Skin epidermis (tissue), 12 donors: ENCODE measurements around the gene CHCHD3.
"Not testable (repeated sequence)": the region's sequence is repeated elsewhere in the genome, so short reads cannot be mapped to it uniquely, and the experiment has no call there.

Experiments used
- H3K27ac ChIP-seq, 21 experiments: fragments of 200-600 bp; sonication (generic) in 11 of 21; one replicate each; pipeline ENCODE4 v1.5.0; 2020; ENCODE audit warnings: mild to moderate bottlenecking in 3 of 21, inconsistent platforms in 2 of 21, moderate library complexity in 2 of 21
- H3K4me3 ChIP-seq, 7 experiments: fragments of 200-600 bp; sonication (generic) in 2 of 7; one replicate each; pipeline ENCODE4 v1.5.0; 2020; ENCODE audit warnings: inconsistent platforms in 2 of 7, mild to moderate bottlenecking in 2 of 7, moderate library complexity in 1 of 7

Gene CHCHD3

GRCh38 chr7:133051066-133051465 lies 30.8 kb downstream of the CHCHD3 start:
- no peak overlapping the region for H3K4me3 ChIP-seq
- no peak overlapping the region for H3K27ac ChIP-seq

GRCh38 chr7:133050200-133050995 lies 31.5 kb downstream of the CHCHD3 start:
- H3K27ac ChIP-seq: no peak overlapping the region
- no peak overlapping the region for H3K4me3 ChIP-seq

- H3K4me3 ChIP-seq: no peak overlapping the region
- no peak overlapping the region for H3K27ac ChIP-seq
These were observed 33.3 kb downstream of the CHCHD3 start for GRCh38 chr7:133048589-133048988.

- Histone ChIP-seq H3K4me3 (no peak overlapping the region), H3K27ac (no peak overlapping the region)
These were observed 34.6 kb downstream of the CHCHD3 start for GRCh38 chr7:133047321-133047720.

GRCh38 chr7:133044722-133045473 lies 37.0 kb downstream of the CHCHD3 start:
- no peak overlapping the region for H3K27ac ChIP-seq

GRCh38 chr7:133040674-133041073 lies 41.2 kb downstream of the CHCHD3 start:
- H3K27ac ChIP-seq: no peak overlapping the region

More at GRCh38 chr7:133044722-133045473, 37.0 kb downstream of the CHCHD3 start:
- no peak overlapping the region for H3K4me3 ChIP-seq

GRCh38 chr7:133040178-133040577 lies 41.7 kb downstream of the CHCHD3 start:
- no peak overlapping the region for H3K27ac ChIP-seq
- no peak overlapping the region for H3K4me3 ChIP-seq

More at GRCh38 chr7:133040674-133041073, 41.2 kb downstream of the CHCHD3 start:
- no peak overlapping the region for H3K4me3 ChIP-seq

GRCh38 chr7:133039614-133040013 lies 42.3 kb downstream of the CHCHD3 start:
- Histone ChIP-seq H3K4me3 (no peak overlapping the region), H3K27ac (no peak overlapping the region)

GRCh38 chr7:133036289-133036688 lies 45.6 kb downstream of the CHCHD3 start:
- Histone ChIP-seq H3K4me3 (no peak overlapping the region), H3K27ac (no peak overlapping the region)

- H3K27ac ChIP-seq, H3K4me3 ChIP-seq: not testable (repeated sequence)
These were observed 46.6 kb downstream of the CHCHD3 start for GRCh38 chr7:133035240-133035639.

GRCh38 chr7:133030346-133030745 lies 51.5 kb downstream of the CHCHD3 start:
- Histone ChIP-seq H3K27ac (no peak overlapping the region), H3K4me3 (no peak overlapping the region)

GRCh38 chr7:133029463-133029862 lies 52.4 kb downstream of the CHCHD3 start:
- Histone ChIP-seq H3K4me3 (no peak overlapping the region), H3K27ac (no peak overlapping the region)

GRCh38 chr7:133027397-133027796 lies 54.5 kb downstream of the CHCHD3 start:
- H3K4me3 ChIP-seq: no peak overlapping the region

GRCh38 chr7:133026210-133026859 lies 55.6 kb downstream of the CHCHD3 start:
- Histone ChIP-seq H3K27ac (no peak overlapping the region), H3K4me3 (no peak overlapping the region)

More at GRCh38 chr7:133027397-133027796, 54.5 kb downstream of the CHCHD3 start:
- no peak overlapping the region for H3K27ac ChIP-seq

- Histone ChIP-seq H3K27ac (no peak overlapping the region), H3K4me3 (no peak overlapping the region)
These were observed 56.8 kb downstream of the CHCHD3 start for GRCh38 chr7:133025056-133025455.

- H3K27ac ChIP-seq: no peak overlapping the region
- H3K4me3 ChIP-seq: no peak overlapping the region
These were observed 57.3 kb downstream of the CHCHD3 start for GRCh38 chr7:133024596-133024995.

GRCh38 chr7:133023370-133024071 lies 58.4 kb downstream of the CHCHD3 start:
- H3K4me3 ChIP-seq: no peak overlapping the region
- H3K27ac ChIP-seq: no peak overlapping the region

GRCh38 chr7:133022661-133023060 lies 59.2 kb downstream of the CHCHD3 start:
- no peak overlapping the region for H3K4me3 ChIP-seq
- no peak overlapping the region for H3K27ac ChIP-seq

- Histone ChIP-seq H3K4me3 (no peak overlapping the region), H3K27ac (no peak overlapping the region)
These were observed 60.7 kb downstream of the CHCHD3 start for GRCh38 chr7:133021196-133021595.

GRCh38 chr7:133020496-133020895 lies 61.4 kb downstream of the CHCHD3 start:
- Histone ChIP-seq H3K4me3 (no peak overlapping the region), H3K27ac (no peak overlapping the region)
